A673 (cell line): ENCODE results near the gene ATXN10. TPM values are rescaled to one million over a fixed set of nuclear protein-coding genes. Genes with fewer than 3 reads are reported as not detected.

Source experiments
- BruUV-seq: library from RNA; stranded (reverse); fragments of 400-500 nt; replicated peaks from 2 replicates; lab custom pipeline; 2021; lab: Mats Ljungman, UMichigan
- CTCF ChIA-PET: fragments of 300-600 bp; sonication (Branson Sonifier 250); formaldehyde crosslinking; loops from one replicate; lab custom pipeline; 2022; ENCODE audit warnings: antibody characterized with exemption; lab: Charles Lee
- POLR2A ChIA-PET: fragments of 300-600 bp; sonication (Branson Sonifier 250); formaldehyde crosslinking; loops from one replicate; lab custom pipeline; 2022; ENCODE audit warnings: antibody characterized with exemption; ENCODE audit not compliant: low non-redundant PET; lab: Charles Lee
- DNase-seq: peaks from one replicate; pipeline ENCODE4 v3.0.0-alpha.2; 2015; ENCODE audit warnings: low spot score
- H3K27ac ChIP-seq: fragments of 200-600 bp; sonication (generic); 2 replicates; pipeline ENCODE4 v1.5.1; 2016; ENCODE audit warnings: mixed run types, low read depth, mild to moderate bottlenecking, mixed read lengths, antibody characterized with exemption, low read length; ENCODE audit not compliant: poor library complexity, severe bottlenecking
- H3K27me3 ChIP-seq: fragments of 200-600 bp; sonication (generic); replicated peaks from 2 replicates; pipeline ENCODE4 v1.6.1; 2017; ENCODE audit warnings: mixed run types, low read depth, mild to moderate bottlenecking, mixed read lengths, antibody characterized with exemption, low read length; ENCODE audit not compliant: insufficient read depth, poor library complexity
- H3K36me3 ChIP-seq: fragments of 200-600 bp; sonication (generic); 2 replicates; pipeline ENCODE4 v1.6.1; 2016; ENCODE audit warnings: mixed run types, mild to moderate bottlenecking, mixed read lengths, antibody characterized with exemption, low read length; ENCODE audit not compliant: insufficient read depth, poor library complexity, severe bottlenecking
- H3K4me1 ChIP-seq: fragments of 200-600 bp; sonication (generic); 2 replicates; pipeline ENCODE4 v1.6.1; 2017; ENCODE audit warnings: mixed run types, mild to moderate bottlenecking, mixed read lengths, antibody characterized with exemption, low read length; ENCODE audit not compliant: insufficient read depth, poor library complexity, severe bottlenecking
- H3K4me3 ChIP-seq: fragments of 200-600 bp; sonication (generic); 2 replicates; pipeline ENCODE4 v1.5.1; 2016; ENCODE audit warnings: low read depth, mixed run types, mild to moderate bottlenecking, mixed read lengths, low read length; ENCODE audit not compliant: poor library complexity, severe bottlenecking
- H3K9me3 ChIP-seq: fragments of 200-600 bp; sonication (generic); 2 replicates; pipeline ENCODE4 v1.6.1; 2016; ENCODE audit warnings: mixed run types, low read depth, mild to moderate bottlenecking, mixed read lengths, antibody characterized with exemption, low read length; ENCODE audit not compliant: poor library complexity, severe bottlenecking
- EZH2 ChIP-seq: fragments of 200-600 bp; sonication (generic); IDR thresholded peaks from 2 replicates; pipeline ENCODE4 v1.6.1; 2017; ENCODE audit warnings: borderline replicate concordance, low read depth, mild to moderate bottlenecking, mixed read lengths, antibody characterized with exemption, low read length; ENCODE audit not compliant: poor library complexity, severe bottlenecking
- intact Hi-C: fragments of 100-400 bp; cut with micrococcal nuclease; formaldehyde crosslinking; loops from one replicate; pipeline ENCODE4 v1.10.0; 2022; ENCODE audit not compliant: unreplicated experiment
- total RNA-seq: library from RNA; stranded (reverse); gene quantifications from 2 replicates; pipeline ENCODE4 v1.2.3, GENCODE V29; 2021
- TF ChIP-seq, protein P1 (sequence below): fragments of 300-800, 200-600 bp; sonication (generic); conservative IDR thresholded peaks from 2 replicates; pipeline ENCODE4 v1.5.1; 2017; ENCODE audit warnings: low read depth, mild to moderate bottlenecking, antibody characterized with exemption, low read length, moderate library complexity, mixed read lengths

ATXN10 gene
- total RNA-seq, 1 experiment from 2014 or later: 294 TPM

DNA sequence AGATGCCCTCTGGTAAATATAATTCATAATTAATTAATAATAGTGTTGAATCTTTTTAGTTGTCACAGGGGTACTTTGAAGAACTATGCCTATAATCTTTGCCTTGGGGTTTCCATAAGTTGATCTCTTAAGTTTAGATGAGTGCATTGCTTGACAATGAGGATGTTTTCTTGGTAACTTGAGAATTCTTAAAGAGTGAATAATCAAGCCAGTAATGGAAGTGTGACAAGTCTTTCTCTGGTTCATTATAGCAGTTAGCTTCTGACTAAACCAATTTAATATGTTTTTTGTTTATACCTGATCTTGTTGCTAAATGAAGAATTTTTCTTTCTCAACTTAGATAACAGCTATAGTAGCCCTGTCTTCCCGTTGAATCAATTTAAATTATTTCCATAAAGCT is 46.2 kb downstream of the ATXN10 start:
- ChIA-PET CTCF (no interaction called here), POLR2A (interaction anchor here (0.5 kb wide), 1 partner anchor 20 kb away, joined by 13 read pairs; no protein-coding TSS in a partner anchor)
- H3K27ac ChIP-seq: no peak overlapping the region
- TF ChIP-seq, protein P1, sequence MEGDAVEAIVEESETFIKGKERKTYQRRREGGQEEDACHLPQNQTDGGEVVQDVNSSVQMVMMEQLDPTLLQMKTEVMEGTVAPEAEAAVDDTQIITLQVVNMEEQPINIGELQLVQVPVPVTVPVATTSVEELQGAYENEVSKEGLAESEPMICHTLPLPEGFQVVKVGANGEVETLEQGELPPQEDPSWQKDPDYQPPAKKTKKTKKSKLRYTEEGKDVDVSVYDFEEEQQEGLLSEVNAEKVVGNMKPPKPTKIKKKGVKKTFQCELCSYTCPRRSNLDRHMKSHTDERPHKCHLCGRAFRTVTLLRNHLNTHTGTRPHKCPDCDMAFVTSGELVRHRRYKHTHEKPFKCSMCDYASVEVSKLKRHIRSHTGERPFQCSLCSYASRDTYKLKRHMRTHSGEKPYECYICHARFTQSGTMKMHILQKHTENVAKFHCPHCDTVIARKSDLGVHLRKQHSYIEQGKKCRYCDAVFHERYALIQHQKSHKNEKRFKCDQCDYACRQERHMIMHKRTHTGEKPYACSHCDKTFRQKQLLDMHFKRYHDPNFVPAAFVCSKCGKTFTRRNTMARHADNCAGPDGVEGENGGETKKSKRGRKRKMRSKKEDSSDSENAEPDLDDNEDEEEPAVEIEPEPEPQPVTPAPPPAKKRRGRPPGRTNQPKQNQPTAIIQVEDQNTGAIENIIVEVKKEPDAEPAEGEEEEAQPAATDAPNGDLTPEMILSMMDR: no peak
- no peak for TF ChIP-seq EZH2
- intact Hi-C loops: no loop called here
- no peak overlapping the region for H3K4me3 ChIP-seq
- peaks cover 6% of the 10 kb centered on the region for H3K4me1 ChIP-seq
- no peaks in the 10 kb centered on the region for H3K9me3 ChIP-seq
- no peak for DNase-seq
- H3K36me3 ChIP-seq: peaks cover 45% of the 10 kb centered on the region
- no peaks in the 10 kb centered on the region for H3K27me3 ChIP-seq
- BruUV-seq: no TSS peak

DNA sequence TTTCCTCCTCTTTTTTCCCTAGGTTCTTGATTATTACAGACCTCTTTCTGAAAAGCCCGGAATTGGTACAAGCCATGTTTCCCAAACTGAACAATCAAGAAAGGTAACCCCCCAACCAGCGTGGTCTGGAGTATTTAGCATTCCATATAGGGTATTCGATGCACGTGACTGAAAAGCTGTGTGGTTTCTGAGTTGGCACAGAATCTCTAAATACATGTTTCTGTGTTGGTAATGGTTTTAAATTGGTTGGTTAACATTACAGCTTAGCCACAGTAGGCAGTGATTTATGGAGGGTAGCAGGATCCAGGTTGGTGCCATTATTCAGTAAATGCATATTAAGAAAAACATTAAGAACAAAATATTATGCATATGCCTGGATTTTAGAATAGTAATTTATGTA is 46.8 kb downstream of the ATXN10 start:
- BruUV-seq: no TSS peak
- no peak for DNase-seq
- H3K4me1 ChIP-seq: peaks cover 6% of the 10 kb centered on the region
- CTCF ChIA-PET: no interaction called here
- no peak overlapping the region for H3K4me3 ChIP-seq
- peaks cover 41% of the 10 kb centered on the region for H3K36me3 ChIP-seq
- H3K9me3 ChIP-seq: no peaks in the 10 kb centered on the region
- POLR2A ChIA-PET: no interaction called here
- no peaks in the 10 kb centered on the region for H3K27me3 ChIP-seq
- no peak overlapping the region for H3K27ac ChIP-seq
- intact Hi-C loops: no loop called here
- TF ChIP-seq, protein P1: no peak
- TF ChIP-seq EZH2: no peak

DNA sequence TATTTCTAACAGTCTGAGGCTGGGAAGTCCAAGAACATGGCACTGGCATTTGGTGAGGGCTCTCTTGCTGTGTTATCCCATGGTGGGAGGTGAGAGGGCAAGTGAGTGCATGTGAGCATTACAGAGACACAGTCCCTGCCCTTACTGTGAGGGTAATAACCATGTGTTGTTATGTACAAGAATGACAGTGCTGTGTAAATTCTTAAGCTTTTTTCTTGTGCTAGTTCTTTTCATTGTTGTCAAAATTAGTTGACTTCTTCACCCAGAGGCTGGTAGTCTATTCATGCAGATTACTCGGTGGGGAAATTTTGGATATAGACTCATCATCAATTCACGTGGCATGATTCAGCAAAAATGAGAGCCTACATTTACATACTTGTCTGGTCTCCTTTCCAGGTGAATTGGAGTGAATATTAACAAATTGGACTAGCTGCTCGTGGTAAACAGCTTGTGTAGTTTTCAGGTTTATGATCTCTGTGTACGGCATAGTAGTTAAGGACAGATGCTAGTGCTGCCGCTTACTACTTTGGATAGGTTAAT is 49.3 kb downstream of the ATXN10 start:
- POLR2A ChIA-PET: no interaction called here
- CTCF ChIA-PET: no interaction called here
- Histone ChIP-seq H3K4me3 (no peak overlapping the region), H3K36me3 (peaks cover 30% of the 10 kb centered on the region), H3K4me1 (peaks cover 6% of the 10 kb centered on the region), H3K27me3 (no peaks in the 10 kb centered on the region), H3K9me3 (no peaks in the 10 kb centered on the region), H3K27ac (no peak overlapping the region)
- no TSS peak for BruUV-seq
- intact Hi-C loops: no loop called here
- TF ChIP-seq EZH2: no peak
- DNase-seq: no peak

DNA sequence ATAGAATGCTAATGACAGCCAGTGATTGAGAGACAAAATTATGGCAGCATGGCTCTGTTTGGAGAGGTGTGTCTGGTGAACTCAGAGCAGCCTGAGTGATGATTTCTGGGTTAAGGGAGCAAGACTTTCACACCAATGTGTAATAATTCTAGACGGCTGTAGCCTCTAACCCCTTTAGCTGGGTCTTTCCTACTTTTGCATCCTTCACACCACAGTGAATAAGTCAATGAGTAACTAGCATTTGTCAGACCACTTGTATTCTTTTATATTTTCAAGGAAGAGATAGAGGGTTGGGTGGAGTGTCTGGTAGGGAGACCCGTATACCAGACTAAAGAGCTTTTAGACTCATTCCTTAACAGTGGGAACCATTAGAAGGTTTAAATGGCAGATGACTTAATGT is 50.4 kb downstream of the ATXN10 start:
- no TSS peak for BruUV-seq
- CTCF ChIA-PET: no interaction called here

More for the DNA sequence above, 50.4 kb downstream of the ATXN10 start:
- no peak for TF ChIP-seq EZH2
- TF ChIP-seq, protein P1: no peak
- intact Hi-C loops: no loop called here
- Histone ChIP-seq H3K9me3 (no peaks in the 10 kb centered on the region), H3K36me3 (peaks cover 30% of the 10 kb centered on the region), H3K4me3 (no peak overlapping the region), H3K4me1 (peaks cover 6% of the 10 kb centered on the region), H3K27me3 (no peaks in the 10 kb centered on the region), H3K27ac (no peak overlapping the region)
- POLR2A ChIA-PET: no interaction called here
- DNase-seq: no peak
